HG03103 (cell line): ENCODE data around the gene KIAA1614.

ENCODE experiments used
- ATAC-seq: cut with Tn5 transposase; IDR thresholded peaks from one replicate; pipeline ENCODE4 v1.9.1; 2021; ENCODE audit warnings: low read depth; ENCODE audit not compliant: unreplicated experiment

The KIAA1614 gene

DNA sequence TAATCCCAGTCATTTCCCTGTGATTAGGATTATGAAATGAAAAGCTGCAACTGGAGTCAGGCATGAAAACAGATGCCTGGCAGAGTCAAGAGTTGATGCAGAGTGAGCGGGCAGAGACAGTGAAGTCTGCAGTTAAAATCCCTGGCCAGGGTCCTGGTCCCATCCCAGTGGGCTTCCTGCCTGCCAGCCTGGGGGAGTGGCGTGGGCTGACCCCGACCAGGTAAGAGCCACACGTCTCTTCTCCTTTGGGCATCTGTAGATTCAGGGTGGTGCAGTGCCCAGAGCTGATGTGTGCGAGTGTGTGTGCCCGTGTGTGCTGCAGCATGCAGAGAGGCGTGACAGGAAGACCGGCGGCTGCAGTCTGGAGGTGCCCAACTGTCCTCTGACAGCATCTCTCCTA lies 6.2 kb upstream of the KIAA1614 start:
- ATAC-seq, result no peak

DNA sequence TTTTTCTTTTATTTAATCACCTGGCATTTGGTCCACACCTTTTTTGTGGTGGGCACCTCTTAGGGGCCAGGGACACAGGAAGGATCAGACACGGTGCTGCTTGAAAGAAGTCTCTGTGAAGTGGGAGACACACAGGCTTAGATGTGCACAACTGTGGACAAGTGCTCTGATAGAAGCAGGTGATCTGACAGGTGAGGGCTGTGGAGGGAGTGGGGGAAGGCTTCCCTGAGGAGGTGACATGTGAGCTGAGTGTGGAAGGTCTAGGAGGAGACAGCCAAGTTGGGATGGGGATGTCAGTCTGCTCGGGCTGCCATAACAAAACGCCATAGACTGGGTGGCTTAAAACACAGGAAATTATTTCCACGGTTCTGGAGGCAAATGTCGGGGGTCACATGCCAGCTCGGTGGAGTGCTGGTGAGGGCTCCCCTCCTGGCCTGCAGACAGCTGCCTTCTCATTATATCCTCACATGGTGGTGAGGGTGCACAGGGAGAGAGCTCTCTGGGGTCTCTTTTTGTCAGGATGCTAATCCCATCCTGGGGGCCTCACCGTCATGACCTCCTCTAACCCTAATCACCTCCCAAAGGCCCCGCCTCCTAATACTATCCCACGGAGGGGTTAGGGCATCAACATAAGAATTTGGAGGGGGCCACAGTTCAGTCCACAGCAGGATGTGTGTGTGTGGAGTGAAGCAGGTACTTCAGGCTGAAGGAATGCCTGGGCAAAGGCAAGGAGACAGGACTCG lies 5.2 kb upstream of the KIAA1614 start:
- no peak for ATAC-seq

DNA sequence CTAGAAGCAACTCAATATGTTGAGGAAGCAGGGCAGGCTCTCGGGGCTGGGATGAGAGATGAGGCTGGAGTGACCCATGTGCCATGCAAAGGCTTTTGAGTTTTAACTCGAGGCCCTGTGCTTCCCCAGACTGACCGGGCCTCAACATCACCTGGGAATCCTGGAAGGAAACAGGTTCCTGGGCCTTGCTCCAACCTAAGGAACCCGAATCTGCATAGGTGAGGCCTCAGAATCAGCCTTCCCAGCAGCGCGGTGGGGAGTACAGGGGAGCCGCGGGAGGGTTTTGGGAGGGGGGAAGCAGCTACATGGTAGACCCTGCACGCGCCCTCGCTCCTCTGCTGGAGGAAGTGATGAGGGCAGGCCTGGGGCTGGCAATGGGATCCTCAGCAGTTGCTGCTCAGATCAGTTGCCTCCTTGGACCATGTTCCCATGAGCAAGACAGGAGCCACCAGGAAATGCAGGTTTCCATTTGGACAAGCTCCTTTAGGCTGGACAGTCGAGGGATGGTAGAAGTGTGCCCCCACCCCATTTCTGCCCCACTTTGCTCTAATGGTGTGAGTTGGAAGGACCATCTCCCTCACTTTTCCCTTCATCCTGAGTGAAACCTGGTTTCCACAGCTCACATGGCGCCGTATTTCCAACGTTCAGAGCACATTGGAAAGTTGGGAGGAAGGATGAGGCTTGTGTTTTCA lies 4.5 kb upstream of the KIAA1614 start:
- no peak for ATAC-seq

DNA sequence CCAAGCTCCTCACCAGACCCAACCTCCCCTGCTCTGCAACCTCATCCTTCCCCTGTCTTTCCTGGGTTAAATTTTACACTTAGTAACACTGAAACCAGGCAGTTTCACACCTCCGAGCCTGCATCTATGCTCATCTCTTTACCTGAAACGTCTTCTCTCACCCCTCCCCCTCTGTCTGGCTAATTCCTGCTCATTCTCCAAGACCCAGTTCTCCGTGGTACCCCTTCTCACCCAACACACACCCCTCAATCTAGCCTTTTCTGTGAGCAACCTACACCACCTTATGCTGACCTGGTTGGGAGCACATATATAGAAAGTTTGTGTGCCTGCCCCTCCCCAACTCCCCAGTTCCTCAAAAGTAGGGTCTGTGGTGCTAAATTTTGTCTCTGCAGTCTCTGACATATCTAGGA lies 3.7 kb upstream of the KIAA1614 start:
- no peak for ATAC-seq

DNA sequence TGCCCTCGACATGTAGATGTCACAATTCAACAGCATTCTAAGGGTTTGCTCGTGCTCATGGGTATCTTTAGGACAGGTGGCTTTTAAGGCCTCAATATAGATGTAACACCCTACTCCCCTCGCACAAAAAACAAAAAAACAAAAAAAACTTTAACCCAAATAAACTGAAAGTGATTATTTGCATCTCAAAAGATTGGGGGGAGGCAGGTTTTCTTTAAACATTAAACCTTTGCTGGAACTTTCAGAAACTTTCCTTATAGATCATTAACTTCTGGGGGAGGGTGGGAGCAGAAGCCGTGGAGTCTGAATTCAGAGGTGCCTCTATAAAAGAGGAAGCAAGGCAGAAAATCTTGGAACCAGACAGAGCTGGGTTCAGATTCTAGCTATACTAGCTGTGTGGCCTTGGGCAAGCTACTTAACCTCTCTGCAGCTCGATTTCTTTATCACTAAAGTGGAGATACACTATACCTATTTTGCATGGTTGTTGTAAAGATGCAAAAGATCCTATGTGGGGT lies 3.2 kb upstream of the KIAA1614 start:
- no peak for ATAC-seq

DNA sequence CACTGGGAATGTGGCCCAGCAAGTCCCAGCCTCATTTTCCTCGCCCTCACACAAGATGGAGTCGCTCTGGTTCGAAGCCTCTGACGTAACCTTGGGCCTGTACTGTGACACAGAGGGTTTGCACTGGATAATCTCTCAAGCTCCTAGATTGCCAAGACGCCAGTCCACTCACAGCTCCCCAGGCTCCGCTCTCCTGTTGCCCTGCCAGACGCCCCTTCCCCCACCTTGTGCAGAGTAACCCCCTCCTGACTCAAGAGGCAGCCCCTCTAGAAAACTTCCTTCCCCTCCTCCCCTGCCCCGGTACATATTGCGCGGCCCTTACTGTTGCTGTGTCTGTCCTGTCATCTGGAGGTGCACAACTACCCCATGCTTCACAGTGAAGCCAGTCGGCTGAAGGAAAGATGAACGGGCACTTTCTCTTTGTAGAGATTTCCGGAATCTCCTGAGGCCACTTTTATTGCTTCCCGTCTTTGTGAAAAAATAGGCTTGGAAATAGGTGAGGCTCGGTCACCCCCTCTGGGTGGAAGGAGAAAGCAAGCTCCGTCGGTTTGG lies 981 bp upstream of the KIAA1614 start:
- ATAC-seq, result no peak

DNA sequence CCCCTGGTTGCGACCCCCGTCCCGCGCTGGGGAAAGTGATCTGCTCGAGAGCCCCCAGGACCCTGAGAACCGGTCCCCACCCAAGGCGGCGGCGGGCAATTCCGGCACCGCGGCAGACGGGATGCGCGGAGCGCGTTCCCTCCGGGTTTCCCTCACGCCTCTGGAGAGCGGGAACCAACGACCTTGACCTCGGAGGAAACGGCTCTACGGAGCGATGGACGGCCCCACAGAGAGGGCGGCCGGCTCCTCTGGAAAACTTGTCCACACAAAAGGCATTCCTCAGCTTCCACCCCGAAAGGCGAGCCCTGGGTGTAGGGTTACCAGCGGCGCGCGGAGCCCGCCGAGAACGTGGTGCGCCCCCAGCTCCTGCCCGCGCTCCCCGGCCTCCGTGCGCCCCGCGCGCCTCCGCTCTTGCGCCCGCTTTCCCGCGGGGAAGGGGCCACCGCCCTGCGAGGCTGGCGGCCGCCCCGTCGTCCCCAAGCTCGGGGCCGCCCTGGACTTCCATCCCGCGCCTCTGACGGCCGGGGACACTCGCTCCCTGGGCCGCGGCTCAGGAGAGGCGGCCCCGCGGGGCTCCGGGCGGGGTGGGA lies 391 bp upstream of the KIAA1614 start:
- no peak for ATAC-seq

DNA sequence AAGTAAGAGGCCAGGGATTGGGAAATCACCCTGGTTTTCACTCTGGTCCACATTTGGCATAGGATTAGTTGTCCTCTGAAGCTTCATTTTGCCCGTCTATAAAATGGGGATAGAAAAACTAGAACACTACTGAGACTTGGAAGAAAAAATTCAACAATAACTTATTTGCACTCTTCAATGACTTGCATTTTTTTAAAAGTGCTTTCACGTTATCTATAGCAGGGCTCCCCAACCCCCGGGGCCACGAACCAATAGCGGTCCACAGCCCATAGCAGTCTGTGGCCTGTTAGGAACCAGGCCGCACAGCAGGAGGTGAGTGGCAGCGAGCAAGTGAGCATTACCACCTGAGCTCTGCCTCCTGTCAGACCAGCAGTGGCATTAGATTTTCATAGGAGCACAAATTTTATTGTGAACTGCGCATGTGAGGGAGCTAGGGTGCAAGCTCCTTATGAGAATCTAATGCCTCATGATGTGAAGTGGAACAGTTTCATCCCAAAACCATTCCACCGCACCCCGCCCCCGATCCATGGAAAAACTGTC lies 2.8 kb downstream of the KIAA1614 start:
- no peak for ATAC-seq

DNA sequence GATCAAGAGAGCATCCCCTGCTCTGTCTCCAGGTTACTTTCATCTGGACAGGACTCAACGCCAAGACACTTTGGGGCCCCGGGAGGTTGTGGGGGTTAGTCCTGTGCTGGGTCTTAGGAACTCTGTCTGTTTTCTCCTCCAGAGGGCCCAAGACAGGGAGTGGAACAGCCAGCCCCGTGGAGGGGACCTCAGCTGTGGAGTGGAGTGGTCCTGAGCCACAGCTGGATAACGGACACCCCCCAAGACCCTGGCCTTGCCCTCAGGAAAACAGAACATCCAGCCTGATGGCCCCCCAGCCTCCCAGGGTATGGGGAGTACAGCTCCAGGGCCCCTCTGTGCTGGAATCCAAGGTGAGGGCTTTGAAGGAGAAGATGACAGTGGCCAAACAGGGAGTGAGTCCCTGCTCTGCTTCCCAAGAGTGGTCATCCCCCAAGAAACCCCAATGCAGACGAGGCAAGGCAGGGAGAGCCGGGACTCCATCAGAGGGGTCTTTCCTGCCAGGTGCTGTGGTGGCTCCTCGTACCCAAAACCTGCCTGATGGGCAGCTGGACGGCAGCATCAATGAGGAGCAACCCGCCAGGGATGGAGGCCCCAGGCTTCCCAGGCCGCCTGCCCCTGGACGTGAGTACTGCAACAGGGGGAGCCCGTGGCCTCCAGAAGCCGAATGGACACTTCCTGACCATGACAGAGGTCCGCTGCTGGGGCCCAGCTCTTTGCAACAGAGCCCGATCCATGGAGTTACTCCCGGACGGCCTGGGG lies 3.5 kb downstream of the KIAA1614 start:
- no peak for ATAC-seq

DNA sequence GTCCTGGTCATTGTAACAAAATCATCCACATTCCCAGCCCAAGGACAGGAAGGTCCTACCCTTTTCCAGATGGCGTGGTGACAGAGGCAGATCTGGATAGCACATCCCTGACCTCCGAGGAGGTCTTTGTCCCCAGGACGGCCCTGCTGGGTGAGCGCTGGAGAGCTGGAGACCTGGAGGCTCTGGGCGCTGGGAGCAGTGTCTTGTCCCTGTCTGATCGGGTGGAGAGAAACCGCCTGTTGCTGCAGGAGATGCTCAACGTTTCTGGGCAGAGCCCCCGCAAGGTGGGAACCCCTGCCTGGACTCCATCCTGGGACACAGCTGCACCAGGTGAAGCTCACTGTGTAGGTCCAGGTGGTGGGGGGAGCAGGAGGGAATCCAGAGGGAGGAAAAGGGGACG lies 4.1 kb downstream of the KIAA1614 start:
- no peak for ATAC-seq

DNA sequence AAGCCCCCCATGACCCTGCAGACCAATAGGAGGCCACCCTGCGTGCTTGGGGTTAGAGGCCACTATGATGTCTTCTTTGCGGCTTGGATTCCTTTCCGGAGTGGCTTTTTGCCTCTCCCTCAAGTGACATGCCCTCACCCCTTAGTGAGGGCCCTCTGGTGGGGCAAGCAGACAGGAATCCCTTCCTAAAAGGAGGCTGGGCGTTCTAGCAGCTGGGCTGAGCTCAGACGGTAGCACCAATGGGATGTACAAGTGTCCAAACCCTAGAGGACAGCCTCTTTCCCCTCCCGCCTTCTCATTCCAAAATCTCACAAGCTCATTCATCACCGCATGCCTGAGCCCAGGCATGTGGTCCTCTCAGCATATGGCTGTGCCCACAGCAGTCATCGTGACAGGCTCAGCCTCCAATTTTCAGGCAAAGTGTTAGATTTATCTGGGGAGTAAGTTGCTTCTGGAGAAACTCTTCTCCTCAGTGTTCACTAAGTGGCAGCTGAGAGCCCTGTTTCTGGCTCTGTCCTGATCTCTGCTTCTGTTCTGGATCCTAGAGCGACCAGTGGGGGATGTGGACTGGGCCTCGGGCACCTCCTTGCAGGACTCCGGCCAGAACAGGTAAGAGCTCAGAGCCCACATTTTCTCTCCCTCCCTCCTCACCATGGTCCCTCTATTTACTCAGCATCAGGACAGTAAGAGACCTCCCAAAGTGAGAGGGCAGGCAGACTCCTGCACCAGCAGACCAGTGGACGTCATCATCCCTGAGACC lies 4.8 kb downstream of the KIAA1614 start:
- ATAC-seq, result no peak

DNA sequence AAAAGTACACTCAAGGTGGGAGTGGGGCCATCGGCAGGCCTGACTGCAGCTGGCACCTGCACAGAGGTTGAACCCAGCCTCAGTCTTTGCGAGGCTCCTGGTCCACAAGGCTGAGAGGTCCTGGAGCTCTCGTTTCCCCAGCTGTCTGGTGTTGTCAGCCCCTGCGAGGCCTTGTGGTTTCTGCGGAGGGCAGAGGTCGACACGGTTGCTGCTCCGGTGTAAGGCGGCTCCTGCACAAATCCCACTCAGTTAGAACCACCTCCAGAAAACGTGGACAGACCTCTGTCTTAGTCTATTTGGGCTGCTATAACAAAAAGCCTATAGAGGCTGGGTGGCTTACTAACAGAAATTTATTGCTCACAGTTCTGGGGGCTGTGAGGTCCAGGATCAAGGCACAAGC lies 5.8 kb downstream of the KIAA1614 start:
- no peak for ATAC-seq

DNA sequence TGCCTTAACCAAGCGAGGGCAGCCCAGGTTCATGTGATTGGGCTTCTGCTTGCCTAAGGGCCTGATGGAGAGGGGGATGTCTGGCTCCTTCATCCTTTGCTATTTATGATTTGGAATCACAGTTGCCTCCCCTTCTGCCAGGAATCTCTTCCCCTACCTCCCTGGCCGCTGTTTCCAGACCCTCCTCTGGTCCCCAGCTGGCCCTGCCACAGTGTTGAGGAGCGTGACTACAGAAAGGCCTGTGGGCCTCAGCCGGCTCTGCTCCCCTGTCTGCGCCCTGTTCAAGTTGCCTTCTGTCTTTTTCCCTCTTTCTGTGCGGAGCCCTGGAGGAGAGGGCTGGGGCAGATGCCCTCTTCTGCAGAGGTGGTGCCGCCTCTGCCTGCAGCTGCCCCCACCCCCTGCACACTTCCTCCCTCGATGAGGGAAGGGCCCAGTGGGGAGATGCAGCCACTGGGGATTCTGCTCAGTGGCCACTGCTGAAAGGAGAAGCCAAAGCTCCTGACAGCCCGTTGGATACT lies 6.5 kb downstream of the KIAA1614 start:
- ATAC-seq, result no peak

DNA sequence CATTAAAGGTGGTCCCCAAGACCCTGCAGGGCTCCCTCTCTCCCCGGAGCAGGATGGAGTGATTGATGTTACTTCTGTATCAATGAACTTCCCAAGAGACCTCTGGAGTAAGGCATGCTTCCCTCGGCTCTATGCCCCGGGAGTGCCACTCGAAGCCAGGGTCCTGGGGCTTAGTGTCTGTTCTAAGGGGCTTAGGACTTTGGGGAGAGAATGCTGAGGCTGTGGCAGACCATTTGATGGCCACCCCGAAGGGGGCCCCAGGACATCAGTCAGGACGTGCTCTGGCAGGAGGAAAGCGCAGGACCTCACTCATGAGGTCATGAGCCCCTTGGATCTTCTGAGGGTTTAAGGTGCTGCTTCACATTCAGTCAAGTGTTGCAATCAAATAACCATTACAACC lies 7.5 kb downstream of the KIAA1614 start:
- ATAC-seq, result no peak

DNA sequence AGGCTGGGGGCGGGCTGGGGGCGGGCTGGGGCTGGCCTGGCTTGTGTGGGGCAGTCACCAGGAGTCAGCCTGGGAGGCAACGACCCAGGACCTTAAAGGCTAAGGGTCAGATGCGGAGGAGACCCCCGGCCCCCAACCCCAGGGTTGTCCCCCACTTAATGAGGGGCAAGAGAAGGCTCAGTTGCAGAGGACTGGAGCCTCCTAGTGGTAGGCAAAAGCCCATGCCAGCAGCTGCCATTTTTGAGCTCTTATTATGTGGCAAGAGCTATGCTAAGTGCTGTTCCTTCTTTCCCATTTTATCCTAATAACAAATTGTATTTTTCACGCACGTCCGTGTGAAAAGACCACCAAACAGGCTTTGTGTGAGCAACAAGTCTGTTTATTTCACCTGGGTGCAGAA lies 8.0 kb downstream of the KIAA1614 start:
- no peak for ATAC-seq

DNA sequence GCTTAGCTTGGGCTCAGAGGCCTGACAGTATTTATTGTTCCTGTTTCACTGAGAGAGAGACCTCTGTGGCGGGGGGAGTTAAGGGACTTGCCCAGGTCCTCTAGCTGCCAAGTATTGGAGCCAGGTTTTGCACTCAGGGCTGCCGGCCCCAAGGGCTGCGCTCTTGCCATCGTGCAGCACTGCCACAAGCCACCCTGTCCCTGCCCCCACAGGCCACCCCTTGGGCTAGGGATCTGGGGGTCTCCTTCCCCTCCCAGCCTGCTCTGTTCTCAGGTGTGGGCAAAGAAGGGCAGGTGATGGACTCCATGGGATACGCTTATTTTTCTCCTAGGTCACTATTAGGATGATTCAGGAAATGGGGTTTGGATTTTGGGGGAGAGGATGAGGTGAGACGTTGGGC lies 8.7 kb downstream of the KIAA1614 start:
- no peak for ATAC-seq

DNA sequence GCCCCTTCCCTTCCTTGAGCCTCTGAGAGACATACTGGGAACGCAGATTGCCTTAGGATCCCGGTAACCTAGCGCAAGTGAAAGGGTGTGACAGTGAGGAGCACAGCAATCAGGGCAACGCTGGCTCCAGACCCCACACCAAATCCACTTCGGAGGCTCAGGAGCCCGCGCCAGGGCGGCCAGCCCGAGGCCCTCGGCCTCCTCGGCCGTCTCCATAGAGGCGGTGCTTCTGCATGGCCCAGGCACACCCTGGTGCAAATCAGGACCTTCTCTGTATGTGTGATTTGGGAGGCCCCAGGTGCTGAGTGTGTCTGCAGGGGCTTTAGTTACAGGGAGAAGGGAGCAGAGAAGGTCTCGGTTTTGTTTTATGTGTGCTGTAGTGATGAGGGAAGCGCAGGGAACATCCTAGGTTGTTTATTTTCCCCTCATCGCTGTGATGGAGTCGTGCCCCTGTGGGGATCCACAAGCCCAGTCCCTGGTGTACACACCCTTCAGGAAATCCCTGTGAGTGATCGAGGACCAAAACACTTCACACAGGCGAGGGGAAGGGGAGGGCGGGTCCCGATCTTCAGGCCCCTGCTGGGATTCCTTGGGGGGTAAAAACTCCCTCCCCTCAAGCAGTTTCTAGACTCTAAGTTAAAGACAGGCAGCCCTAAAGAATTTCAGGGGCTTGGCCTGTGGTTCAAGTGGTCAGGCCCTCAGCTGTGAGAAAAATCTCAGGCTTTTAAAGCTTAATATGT lies 9.4 kb downstream of the KIAA1614 start:
- ATAC-seq, result no peak

DNA sequence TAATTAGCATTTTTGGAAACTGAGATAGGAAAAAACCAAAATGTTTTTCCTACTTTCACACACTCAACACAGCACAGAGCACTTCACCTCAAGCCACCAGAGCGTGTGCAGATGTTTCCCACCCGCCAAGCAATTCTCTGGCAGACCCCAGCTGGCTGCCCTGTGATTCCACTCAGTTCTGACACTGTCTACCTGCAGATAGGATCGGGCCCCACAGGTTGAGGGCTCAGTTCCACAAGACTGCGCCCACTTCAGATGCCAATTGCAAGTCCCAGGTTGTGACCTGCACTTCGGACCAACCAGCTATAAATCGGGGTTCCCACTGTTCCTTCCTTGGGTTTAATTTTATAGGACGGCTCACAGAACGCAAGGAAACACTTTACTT lies 9.9 kb downstream of the KIAA1614 start:
- no peak for ATAC-seq
